Activated naive CD4-positive, alpha-beta T cell treated with anti-CD3 and anti-CD28 coated beads, Interleukin-2, amount 10 ng/mL, durations not matched to agents 7 days and 5 days (primary cell): ENCODE data around the gene NUP43.

Experiments used
- CTCF ChIA-PET: fragments of 350-600 bp; sonication (Branson Sonifier 250); formaldehyde crosslinking; loops from one replicate; lab custom pipeline; 2021; ENCODE audit warnings: antibody characterized with exemption; lab: Charles Lee
- DNase-seq: peaks from one replicate; pipeline ENCODE4 v3.0.0-alpha.2; 2020
- H3K27ac Mint-ChIP-seq: one replicate; pipeline ENCODE4 v1.8.0; 2021; ENCODE audit warnings: mild to moderate bottlenecking, moderate library complexity, mixed read lengths
- H3K27me3 Mint-ChIP-seq: one replicate; pipeline ENCODE4 v1.8.0; 2021; ENCODE audit warnings: mild to moderate bottlenecking, mixed read lengths
- H3K36me3 Mint-ChIP-seq: one replicate; pipeline ENCODE4 v1.8.0; 2021; ENCODE audit warnings: mixed read lengths
- H3K4me1 Mint-ChIP-seq: one replicate; pipeline ENCODE4 v1.8.0; 2021; ENCODE audit warnings: mixed read lengths
- H3K4me3 Mint-ChIP-seq: one replicate; pipeline ENCODE4 v1.8.0; 2021; ENCODE audit warnings: mild to moderate bottlenecking, moderate library complexity, mixed read lengths
- H3K9me3 Mint-ChIP-seq: one replicate; pipeline ENCODE4 v1.8.0; 2021; ENCODE audit warnings: mixed read lengths

NUP43 gene, protein sequence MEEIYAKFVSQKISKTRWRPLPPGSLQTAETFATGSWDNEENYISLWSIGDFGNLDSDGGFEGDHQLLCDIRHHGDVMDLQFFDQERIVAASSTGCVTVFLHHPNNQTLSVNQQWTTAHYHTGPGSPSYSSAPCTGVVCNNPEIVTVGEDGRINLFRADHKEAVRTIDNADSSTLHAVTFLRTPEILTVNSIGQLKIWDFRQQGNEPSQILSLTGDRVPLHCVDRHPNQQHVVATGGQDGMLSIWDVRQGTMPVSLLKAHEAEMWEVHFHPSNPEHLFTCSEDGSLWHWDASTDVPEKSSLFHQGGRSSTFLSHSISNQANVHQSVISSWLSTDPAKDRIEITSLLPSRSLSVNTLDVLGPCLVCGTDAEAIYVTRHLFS

DNA sequence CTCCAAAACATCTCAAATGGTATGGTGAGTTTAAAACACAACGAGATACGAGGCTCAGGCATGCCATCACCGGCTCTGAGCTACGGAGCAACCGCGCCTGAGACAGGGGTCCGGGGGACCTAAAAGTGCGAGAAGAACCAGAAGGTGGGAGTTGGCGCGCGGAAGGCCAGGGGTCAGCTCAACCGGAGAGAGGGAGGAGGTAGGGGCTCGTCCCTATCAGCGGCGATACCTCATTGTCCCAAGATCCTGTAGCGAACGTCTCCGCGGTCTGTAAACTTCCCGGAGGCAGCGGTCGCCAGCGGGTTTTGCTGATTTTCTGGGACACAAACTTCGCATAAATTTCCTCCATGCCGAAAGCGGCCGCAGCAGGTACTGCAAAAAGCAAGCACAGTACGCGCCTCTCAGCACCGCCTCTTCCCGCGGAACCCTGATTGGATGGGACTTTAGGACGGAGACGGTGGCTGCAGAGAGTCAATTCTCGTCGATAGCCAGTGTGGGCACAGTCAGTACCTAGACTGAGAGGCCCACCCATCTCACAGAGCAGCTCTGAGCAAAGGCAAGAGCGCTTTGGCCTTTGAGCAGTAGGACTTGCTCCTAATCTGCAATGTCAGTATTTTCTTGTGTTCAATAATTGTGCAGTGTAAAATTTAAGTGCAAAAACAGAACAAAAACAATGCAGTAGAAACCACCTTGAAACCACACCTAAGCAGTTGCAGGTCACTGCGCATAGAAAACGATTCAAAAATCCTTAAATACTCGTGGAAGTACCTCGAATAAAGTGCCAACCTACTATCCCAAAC lies at the start of gene NUP43:
Gene NUP43 (minus strand): TSS at position 383 of the 800 bp plus-strand sequence. CDS start 34 bp downstream, at position 349.
- Mint-ChIP-seq H3K27me3 (no peaks in the 10 kb centered on the region), H3K36me3 (peaks cover 15% of the 10 kb centered on the region), H3K4me3 (peak within 1 kb of the TSS; percentile 98), H3K9me3 (no peaks in the 10 kb centered on the region), H3K4me1 (peaks cover 41% of the 10 kb centered on the region), H3K27ac (peak within 1 kb of the TSS; percentile 93)
- DNase-seq: peak; percentile 96
- CTCF ChIA-PET: interaction anchor here (0.8 to 2.1 kb wide), 6 partner anchors 9 to 171 kb away, joined by 3 to 7 read pairs (median 3); partner anchors contain the start of gene LATS1

DNA sequence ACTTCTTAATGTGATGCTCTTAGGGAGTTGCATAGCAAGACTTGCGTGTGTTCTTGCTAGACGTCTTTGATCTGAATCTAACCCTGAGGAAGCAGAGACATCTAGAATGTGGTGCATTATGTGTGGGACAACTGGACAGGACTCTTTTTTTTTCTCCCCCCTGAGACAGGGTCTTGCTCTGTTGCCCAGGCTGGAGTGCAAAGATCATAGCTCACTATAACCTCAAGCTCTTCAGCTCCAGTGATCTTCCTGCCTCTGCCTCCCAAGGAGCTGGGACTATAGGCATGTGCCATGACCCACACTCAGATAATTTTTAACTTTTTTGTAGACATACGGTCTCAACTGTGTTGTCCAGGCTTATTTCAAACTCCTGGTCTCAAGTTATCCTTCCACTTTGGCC lies 37.2 kb upstream of the NUP43 start:
- CTCF ChIA-PET: no interaction called here
- H3K27ac Mint-ChIP-seq: no peak overlapping the region
- no peaks in the 10 kb centered on the region for H3K27me3 Mint-ChIP-seq
- H3K4me3 Mint-ChIP-seq: no peak overlapping the region
- DNase-seq: no peak
- no peaks in the 10 kb centered on the region for H3K4me1 Mint-ChIP-seq
- H3K9me3 Mint-ChIP-seq: no peaks in the 10 kb centered on the region
- peaks cover 21% of the 10 kb centered on the region for H3K36me3 Mint-ChIP-seq

DNA sequence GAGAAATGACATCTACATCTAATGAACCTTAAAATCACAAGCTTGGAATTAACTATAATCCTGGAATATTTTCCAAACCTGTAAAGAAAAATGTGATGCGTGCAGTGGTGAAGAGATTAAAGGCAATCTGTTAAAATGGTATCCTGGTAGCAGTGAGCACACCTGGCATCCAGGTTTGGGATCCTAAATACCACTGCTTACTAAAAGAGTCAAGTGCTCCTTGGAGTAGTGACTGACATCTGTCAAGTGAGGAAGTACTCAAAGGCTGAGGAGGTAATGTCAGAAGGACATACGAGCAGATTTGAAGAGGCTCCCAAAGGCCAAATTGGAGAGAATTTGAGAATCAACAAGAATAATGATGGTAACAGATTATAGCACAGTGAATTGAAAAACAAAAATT lies 36.0 kb upstream of the NUP43 start:
- CTCF ChIA-PET: no interaction called here

DNA sequence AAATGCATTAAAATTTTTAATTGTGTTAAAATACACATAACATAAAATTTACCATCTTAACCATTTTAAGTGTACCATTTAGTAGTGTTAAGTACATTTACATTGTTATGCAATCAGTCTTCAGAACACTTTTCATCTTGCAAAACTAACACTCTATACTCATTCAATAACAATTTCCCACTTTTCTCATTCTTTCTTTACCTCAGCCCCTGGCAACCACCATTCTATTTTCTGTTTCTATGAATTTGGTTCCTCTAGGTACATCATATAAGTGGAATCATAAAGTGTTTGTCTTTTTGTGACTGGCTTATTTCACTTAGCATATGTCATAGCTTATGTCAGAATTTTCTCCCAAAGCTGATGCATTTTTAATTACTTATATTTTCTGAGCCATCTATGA lies 35.4 kb upstream of the NUP43 start:
- H3K4me1 Mint-ChIP-seq: no peaks in the 10 kb centered on the region
- H3K27ac Mint-ChIP-seq: no peak overlapping the region
- no peaks in the 10 kb centered on the region for H3K27me3 Mint-ChIP-seq
- peaks cover 16% of the 10 kb centered on the region for H3K36me3 Mint-ChIP-seq
- DNase-seq: no peak
- CTCF ChIA-PET: no interaction called here
- H3K9me3 Mint-ChIP-seq: no peaks in the 10 kb centered on the region
- no peak overlapping the region for H3K4me3 Mint-ChIP-seq

More for the DNA sequence above, 36.0 kb upstream of the NUP43 start:
- peak overlapping the region; percentile 35 for H3K27ac Mint-ChIP-seq
- no peaks in the 10 kb centered on the region for H3K4me1 Mint-ChIP-seq
- no peak overlapping the region for H3K4me3 Mint-ChIP-seq
- no peaks in the 10 kb centered on the region for H3K27me3 Mint-ChIP-seq
- no peaks in the 10 kb centered on the region for H3K9me3 Mint-ChIP-seq
- H3K36me3 Mint-ChIP-seq: peaks cover 16% of the 10 kb centered on the region
- no peak for DNase-seq

DNA sequence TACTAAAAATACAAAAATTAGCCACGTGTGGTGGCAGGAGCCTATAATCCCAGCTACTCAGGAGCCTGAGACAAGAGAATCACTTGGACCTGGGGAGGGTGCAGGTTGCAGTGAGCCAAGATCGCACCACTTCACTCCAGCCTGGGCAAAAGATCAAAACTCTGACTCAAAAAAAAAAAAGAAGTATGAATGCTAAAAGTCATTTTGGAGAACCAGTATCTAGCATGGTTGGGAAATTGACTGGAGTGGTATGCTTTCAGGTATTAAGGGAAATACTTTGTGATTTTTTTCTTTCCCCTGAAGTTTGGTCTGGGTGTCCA lies 33.3 kb upstream of the NUP43 start:
- Mint-ChIP-seq H3K4me1 (no peaks in the 10 kb centered on the region), H3K36me3 (peaks cover 21% of the 10 kb centered on the region), H3K9me3 (no peaks in the 10 kb centered on the region), H3K27me3 (no peaks in the 10 kb centered on the region), H3K27ac (no peak overlapping the region), H3K4me3 (no peak overlapping the region)
- CTCF ChIA-PET: no interaction called here
- DNase-seq: no peak

DNA sequence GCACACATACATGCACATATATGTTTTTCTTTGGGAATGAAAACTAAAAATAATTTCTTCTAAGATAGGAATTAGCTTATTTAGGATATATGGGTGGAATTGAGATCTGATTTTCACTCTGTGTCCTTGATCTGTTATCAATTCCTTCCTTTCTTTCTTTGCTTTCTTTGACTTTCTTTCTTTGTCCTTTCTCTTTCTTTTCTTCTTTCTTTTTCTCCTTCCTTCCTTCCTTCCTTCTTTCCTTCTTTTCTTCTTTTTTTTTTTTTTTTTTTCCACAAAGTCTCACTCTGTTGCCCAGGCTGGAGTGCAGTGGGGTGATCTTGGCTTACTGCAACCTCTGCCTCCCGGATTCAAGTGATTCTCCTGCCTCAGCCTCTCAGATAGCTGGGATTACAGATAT lies 31.3 kb upstream of the NUP43 start:
- H3K27ac Mint-ChIP-seq: no peak overlapping the region
- CTCF ChIA-PET: interaction anchor here (0.5 kb wide), 1 partner anchor 72 kb away, joined by 5 read pairs; no protein-coding TSS in a partner anchor
- H3K4me3 Mint-ChIP-seq: no peak overlapping the region
- no peaks in the 10 kb centered on the region for H3K9me3 Mint-ChIP-seq
- no peak for DNase-seq
- peaks cover 14% of the 10 kb centered on the region for H3K36me3 Mint-ChIP-seq
- H3K27me3 Mint-ChIP-seq: no peaks in the 10 kb centered on the region
- no peaks in the 10 kb centered on the region for H3K4me1 Mint-ChIP-seq

DNA sequence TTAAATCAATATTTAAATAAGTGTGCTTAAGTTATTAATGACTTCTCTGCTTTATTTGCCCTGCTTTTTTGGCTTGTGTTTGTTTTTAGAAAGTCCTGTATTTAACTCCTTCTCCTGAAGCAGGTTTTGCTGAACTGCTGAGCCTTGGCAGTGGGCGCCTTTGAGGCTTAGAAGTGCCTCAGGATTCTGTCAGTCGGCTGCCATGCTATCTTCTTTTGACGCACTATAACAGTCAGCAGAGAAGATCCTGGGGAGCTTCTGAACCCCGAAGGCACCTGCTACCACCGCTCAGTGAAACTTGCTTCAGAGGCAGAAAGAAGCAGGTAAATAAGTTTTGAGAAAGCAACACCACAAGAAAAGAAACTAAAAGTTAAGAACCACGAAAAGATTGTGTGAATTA lies 25.6 kb upstream of the NUP43 start:
- CTCF ChIA-PET: interaction anchor here (1.2 kb wide), 1 partner anchor 8 kb away, joined by 3 read pairs; no protein-coding TSS in a partner anchor
- Mint-ChIP-seq H3K9me3 (no peaks in the 10 kb centered on the region), H3K4me3 (no peak overlapping the region), H3K27me3 (no peaks in the 10 kb centered on the region), H3K36me3 (peaks cover 25% of the 10 kb centered on the region), H3K4me1 (peaks cover 2% of the 10 kb centered on the region), H3K27ac (no peak overlapping the region)
- no peak for DNase-seq

DNA sequence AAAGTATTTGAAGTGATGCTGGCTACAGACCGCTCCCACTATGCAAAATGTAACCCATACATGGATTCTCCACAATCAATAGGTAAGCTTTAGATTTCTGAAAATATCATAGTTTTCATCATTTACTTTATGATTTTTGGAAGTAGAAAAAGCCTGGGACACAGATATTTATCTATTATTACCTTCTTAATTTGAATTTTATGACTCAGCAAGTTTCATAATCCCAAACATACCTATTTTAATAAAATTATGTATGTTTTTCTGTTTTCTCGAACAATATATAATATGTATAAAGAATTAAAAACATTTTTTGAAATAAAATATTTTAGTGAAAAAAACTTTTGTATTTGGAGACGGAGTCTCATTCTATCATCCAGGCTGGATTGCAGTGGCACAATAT lies 24.9 kb upstream of the NUP43 start:
- H3K9me3 Mint-ChIP-seq: peaks cover 4% of the 10 kb centered on the region

DNA sequence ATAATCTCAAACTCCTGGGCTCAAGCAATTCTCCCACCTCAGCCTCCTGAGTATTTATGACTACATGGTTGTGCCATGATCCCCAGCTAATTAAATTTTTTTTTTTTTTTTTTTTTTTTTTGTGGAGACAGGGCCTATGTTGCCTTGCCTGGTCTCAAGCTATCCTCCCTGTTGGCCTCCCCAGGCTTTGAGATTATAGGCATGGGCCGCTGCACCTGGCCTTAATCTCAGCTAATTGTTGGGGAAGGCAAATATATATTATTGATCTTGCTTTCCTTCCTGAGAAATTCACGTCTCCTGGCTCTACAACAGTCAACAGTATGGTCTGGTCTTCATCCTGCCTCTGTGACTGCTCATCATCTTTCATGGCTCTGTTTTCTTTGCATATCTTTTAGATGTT lies 23.3 kb upstream of the NUP43 start:
- Mint-ChIP-seq H3K27ac (no peak overlapping the region), H3K4me3 (no peak overlapping the region), H3K9me3 (peaks cover 8% of the 10 kb centered on the region), H3K36me3 (peaks cover 31% of the 10 kb centered on the region), H3K27me3 (no peaks in the 10 kb centered on the region), H3K4me1 (peaks cover 2% of the 10 kb centered on the region)
- no peak for DNase-seq
- CTCF ChIA-PET: no interaction called here

More for the DNA sequence above, 24.9 kb upstream of the NUP43 start:
- DNase-seq: no peak
- Mint-ChIP-seq H3K4me1 (peaks cover 2% of the 10 kb centered on the region), H3K4me3 (no peak overlapping the region), H3K27me3 (no peaks in the 10 kb centered on the region), H3K36me3 (peaks cover 31% of the 10 kb centered on the region), H3K27ac (no peak overlapping the region)
- CTCF ChIA-PET: no interaction called here

DNA sequence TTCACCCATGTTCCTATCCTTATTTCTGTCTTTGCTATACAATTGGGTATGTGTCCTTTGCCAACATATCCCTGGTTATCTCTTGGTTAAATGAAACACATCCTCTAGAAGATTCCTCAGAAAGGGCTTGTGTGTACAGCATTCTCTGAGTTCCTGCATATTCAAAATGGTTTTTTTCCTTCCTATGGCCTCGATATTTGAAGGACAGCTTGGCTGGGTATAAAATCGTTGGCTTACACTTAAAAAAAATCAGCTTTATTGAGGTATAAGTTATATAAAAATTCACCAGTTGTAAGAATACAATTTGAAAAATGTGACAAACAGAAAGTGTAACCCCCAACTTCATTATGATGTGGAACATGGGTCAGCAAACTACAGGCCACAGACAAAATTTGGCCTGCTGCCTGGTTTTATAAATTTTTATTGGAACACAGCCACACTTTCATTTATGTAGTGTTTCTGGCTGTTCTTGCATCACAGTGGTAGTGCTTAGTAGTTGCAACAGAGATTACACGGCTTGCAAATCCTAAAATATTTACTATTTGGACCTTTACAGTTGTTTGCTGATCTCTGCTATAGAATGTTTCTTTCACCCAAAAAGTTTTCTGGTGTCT lies 19.9 kb upstream of the NUP43 start:
- no peaks in the 10 kb centered on the region for H3K27me3 Mint-ChIP-seq
- CTCF ChIA-PET: no interaction called here
- H3K9me3 Mint-ChIP-seq: peaks cover 10% of the 10 kb centered on the region
- no peak for DNase-seq
- peaks cover 36% of the 10 kb centered on the region for H3K36me3 Mint-ChIP-seq
- no peak overlapping the region for H3K4me3 Mint-ChIP-seq
- peaks cover 2% of the 10 kb centered on the region for H3K4me1 Mint-ChIP-seq
- H3K27ac Mint-ChIP-seq: no peak overlapping the region

DNA sequence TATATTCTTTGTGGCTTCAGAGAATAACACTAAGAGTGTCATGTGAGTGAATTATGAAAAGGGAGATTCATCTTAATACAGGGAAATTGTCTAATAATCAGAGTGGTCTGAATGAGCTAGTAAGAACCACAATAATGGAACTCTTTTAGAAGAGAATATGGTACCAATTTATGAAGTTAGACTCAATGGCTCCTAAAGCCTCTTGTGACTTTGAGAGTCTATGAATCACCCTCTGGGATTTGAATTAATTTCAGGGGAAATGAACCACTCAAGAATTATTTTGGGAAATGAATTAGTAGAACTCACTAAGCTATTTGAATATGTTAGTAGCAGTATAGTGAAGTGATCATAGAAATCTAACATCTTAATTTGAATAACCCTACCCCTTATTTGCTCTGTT lies 17.5 kb upstream of the NUP43 start:
- peaks cover 10% of the 10 kb centered on the region for H3K9me3 Mint-ChIP-seq
- CTCF ChIA-PET: interaction anchor here (1.6 kb wide), 1 partner anchor 8 kb away, joined by 3 read pairs; no protein-coding TSS in a partner anchor
- H3K4me1 Mint-ChIP-seq: peaks cover under 1% of the 10 kb centered on the region
- DNase-seq: no peak
- H3K36me3 Mint-ChIP-seq: peaks cover 34% of the 10 kb centered on the region
- H3K27me3 Mint-ChIP-seq: no peaks in the 10 kb centered on the region
- H3K27ac Mint-ChIP-seq: no peak overlapping the region
- H3K4me3 Mint-ChIP-seq: no peak overlapping the region

DNA sequence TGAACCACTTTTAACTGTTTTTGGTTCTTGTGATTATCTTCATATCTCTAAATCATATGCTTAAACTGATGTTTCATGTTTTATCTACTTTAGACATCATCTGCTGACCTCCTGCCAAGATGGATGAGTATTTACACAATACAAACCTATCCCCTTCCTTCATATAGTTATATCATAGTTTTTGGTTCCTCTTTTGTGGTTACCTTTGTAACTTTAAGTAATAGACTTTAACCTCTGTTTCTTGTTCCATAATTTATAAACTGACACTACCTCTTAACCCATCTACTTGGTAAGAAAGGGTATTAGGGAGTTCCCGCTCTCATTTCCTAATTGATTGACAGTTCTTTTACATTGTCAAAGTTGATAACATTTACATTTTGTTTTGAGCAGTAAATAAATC lies 15.1 kb upstream of the NUP43 start:
- H3K4me1 Mint-ChIP-seq: no peaks in the 10 kb centered on the region
- no peak overlapping the region for H3K4me3 Mint-ChIP-seq
- no peak overlapping the region for H3K27ac Mint-ChIP-seq
- no peak for DNase-seq
- H3K36me3 Mint-ChIP-seq: peaks cover 22% of the 10 kb centered on the region
- H3K9me3 Mint-ChIP-seq: peaks cover 7% of the 10 kb centered on the region
- CTCF ChIA-PET: no interaction called here
- H3K27me3 Mint-ChIP-seq: no peaks in the 10 kb centered on the region

DNA sequence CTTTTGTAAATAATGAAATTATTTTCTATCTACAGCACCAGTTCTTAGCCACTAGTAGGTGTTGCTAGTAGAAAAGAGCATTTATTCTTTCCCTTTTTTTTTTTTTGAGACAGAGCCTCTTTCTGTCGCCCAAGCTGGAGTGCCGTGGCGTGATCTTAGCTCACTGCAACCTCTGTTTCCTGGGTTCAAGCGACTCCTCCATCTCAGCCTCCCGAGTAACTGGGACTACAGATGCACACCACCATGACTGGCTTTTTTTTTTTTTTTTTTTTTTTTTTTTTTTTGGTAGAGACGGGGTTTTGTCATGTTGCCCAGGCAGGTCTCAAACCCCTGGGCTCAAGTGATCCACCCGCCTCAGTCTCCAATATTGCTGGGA lies 9.9 kb upstream of the NUP43 start:
- H3K4me1 Mint-ChIP-seq: peaks cover 21% of the 10 kb centered on the region
- peaks cover 16% of the 10 kb centered on the region for H3K36me3 Mint-ChIP-seq
- no peaks in the 10 kb centered on the region for H3K27me3 Mint-ChIP-seq
- DNase-seq: no peak
- CTCF ChIA-PET: interaction anchor here (1.6 kb wide), 1 partner anchor 18 kb away, joined by 3 read pairs; no protein-coding TSS in a partner anchor
- no peak overlapping the region for H3K27ac Mint-ChIP-seq
- no peak overlapping the region for H3K4me3 Mint-ChIP-seq
- no peaks in the 10 kb centered on the region for H3K9me3 Mint-ChIP-seq
